RPMI8226 (cell line): ENCODE measurements around the gene MYO5C.

Experiments used
- DNase-seq: peaks from one replicate; pipeline ENCODE4 v3.0.0-alpha.2; 2015

Gene MYO5C

GRCh38 chr15:52164631-52165265 is 130.9 kb downstream of the MYO5C start:
- DNase-seq = no peak

- DNase-seq = no peak
Observed at GRCh38 chr15:52163321-52164190, 132.0 kb downstream of the MYO5C start.

- DNase-seq = no peak
Observed at GRCh38 chr15:52162876-52163275, 132.7 kb downstream of the MYO5C start.

- no peak for DNase-seq
Observed at GRCh38 chr15:52162260-52162659, 133.3 kb downstream of the MYO5C start.

GRCh38 chr15:52161406-52161966 is 134.1 kb downstream of the MYO5C start:
- DNase-seq = no peak

GRCh38 chr15:52159645-52160044 is 136.0 kb downstream of the MYO5C start:
- no peak for DNase-seq

- DNase-seq = no peak
Observed at GRCh38 chr15:52158084-52158765, 137.4 kb downstream of the MYO5C start.

GRCh38 chr15:52155878-52156277 is 139.7 kb downstream of the MYO5C start:
- no peak for DNase-seq

- DNase-seq = no peak
Observed at GRCh38 chr15:52154896-52155865, 140.4 kb downstream of the MYO5C start.

- no peak for DNase-seq
Observed at GRCh38 chr15:52153900-52154895, 141.4 kb downstream of the MYO5C start.

- no peak for DNase-seq
Observed at GRCh38 chr15:52151353-52151752, 144.3 kb downstream of the MYO5C start.

GRCh38 chr15:52150871-52151270 is 144.7 kb downstream of the MYO5C start:
- DNase-seq = no peak

GRCh38 chr15:52150043-52150825 is 145.4 kb downstream of the MYO5C start:
- DNase-seq = no peak

GRCh38 chr15:52148403-52148802 is 147.2 kb downstream of the MYO5C start:
- no peak for DNase-seq

- no peak for DNase-seq
Observed at GRCh38 chr15:52146776-52147175, 148.8 kb downstream of the MYO5C start.

- no peak for DNase-seq
Observed at GRCh38 chr15:52146261-52146660, 149.3 kb downstream of the MYO5C start.

- no peak for DNase-seq
Observed at GRCh38 chr15:52144656-52145178, 150.9 kb downstream of the MYO5C start.

- no peak for DNase-seq
Observed at GRCh38 chr15:52143873-52144272, 151.7 kb downstream of the MYO5C start.
